HepG2 (cell line): ENCODE results near the gene ZFPM1. TPM values are rescaled to one million over a fixed set of nuclear protein-coding genes. Genes with fewer than 3 reads are reported as not detected.

ENCODE experiments used
- ATAC-seq: fragments of 200-7000 bp; cut with Tn5 transposase; 3 replicates; pipeline ENCODE4 v1.9.1; 2020; ENCODE audit warnings: mild to moderate bottlenecking, moderate library complexity
- BruUV-seq: library from RNA; stranded (reverse); fragments of 400-500 nt; replicated peaks from 2 replicates; lab custom pipeline; 2021; lab: Mats Ljungman, UMichigan
- CTCF ChIA-PET: fragments of 300-600 bp; formaldehyde crosslinking; extraction: SDS; loops from one replicate; lab custom pipeline; 2021; ENCODE audit warnings: low total read pairs, inconsistent platforms, low intra/inter-chr PET ratio; lab: Yijun Ruan, JAX
- POLR2A ChIA-PET: fragments of 350-600 bp; sonication (Branson Sonifier 250); formaldehyde crosslinking; loops from one replicate; lab custom pipeline; 2020; ENCODE audit warnings: antibody characterized with exemption, inconsistent platforms; lab: Yijun Ruan, JAX
- DNase-seq: peaks from one replicate; pipeline ENCODE4 v3.0.0-alpha.2; 2015; ENCODE audit warnings: low spot score
- FAIRE-seq: peaks from 3 replicates; lab custom pipeline; 2011; peaks lifted over from hg19 to GRCh38; lab: Jason Lieb, UNC
- H2AFZ ChIP-seq: one replicate; pipeline ENCODE4 v1.6.1; 2011; ENCODE audit warnings: low read length, inconsistent platforms
- H3K27ac ChIP-seq: fragments of 300-600 bp; 3 replicates; pipeline ENCODE4 v1.8.0; 2011; ENCODE audit warnings: mixed run types, mild to moderate bottlenecking, mixed read lengths, low read length, inconsistent platforms; ENCODE audit not compliant: insufficient read depth; ENCODE audit errors: extremely low read length
- H3K27me3 ChIP-seq, 2 experiments: fragments of 200-600 bp in 1 of 2; 2 replicates in 1 of 2; 3 replicates in 1 of 2; pipeline versions ENCODE4 v1.6.0 to v1.8.0; 2011; ENCODE audit warnings: low read length in 2 of 2, mild to moderate bottlenecking in 2 of 2, moderate library complexity in 2 of 2, inconsistent platforms in 1 of 2; ENCODE audit not compliant: insufficient read depth in 2 of 2, control insufficient read depth in 1 of 2
- H3K36me3 ChIP-seq, 2 experiments: fragments of 200-600 bp in 1 of 2; replicated peaks in 1 of 2; 2 replicates in 1 of 2; 3 replicates in 1 of 2; pipeline versions ENCODE4 v1.5.1 to v1.8.0; 2011; ENCODE audit warnings: low read length in 2 of 2, inconsistent platforms in 1 of 2; ENCODE audit not compliant: insufficient read depth in 2 of 2, control insufficient read depth in 1 of 2
- H3K4me1 ChIP-seq: 2 replicates; pipeline ENCODE4 v1.5.1; 2012; ENCODE audit warnings: low read length, inconsistent platforms; ENCODE audit not compliant: insufficient read depth
- H3K4me2 ChIP-seq: 2 replicates; pipeline ENCODE4 v1.6.0; 2011; ENCODE audit warnings: low read depth, low read length, inconsistent platforms
- H3K4me3 ChIP-seq, 3 experiments: fragments of 200-600 bp in 1 of 3; sonication (generic), shearing (Covaris generic) in 1 of 3; replicated peaks in 1 of 3; 2 replicates each; pipeline ENCODE4 v1.5.1; 2011 to 2016; ENCODE audit warnings: low read length in 3 of 3, inconsistent platforms in 2 of 3, low read depth in 2 of 3, mild to moderate bottlenecking in 2 of 3, control low read depth in 1 of 3, mixed read lengths in 1 of 3; ENCODE audit not compliant: insufficient read depth in 1 of 3
- H3K79me2 ChIP-seq: one replicate; pipeline ENCODE4 v1.6.1; 2011; ENCODE audit warnings: low read length, inconsistent platforms; ENCODE audit not compliant: insufficient read depth
- H3K9ac ChIP-seq: 2 replicates; pipeline ENCODE4 v1.6.0; 2011; ENCODE audit warnings: mild to moderate bottlenecking, low read depth, low read length, inconsistent platforms; ENCODE audit not compliant: insufficient read depth
- H3K9me3 ChIP-seq: 2 replicates; pipeline ENCODE4 v1.5.1; 2012; ENCODE audit warnings: mild to moderate bottlenecking, low read length
- H4K20me1 ChIP-seq: 2 replicates; pipeline ENCODE4 v1.6.0; 2011; ENCODE audit warnings: inconsistent platforms, mild to moderate bottlenecking, low read length, moderate library complexity; ENCODE audit not compliant: insufficient read depth
- ETV5 ChIP-seq: IDR thresholded peaks from 2 replicates; pipeline ENCODE4 v1.6.1; 2018; ENCODE audit warnings: missing biosample characterization, missing genetic modification reagents, inconsistent platforms, borderline replicate concordance
- HNRNPUL1 ChIP-seq: fragments of 200-400 bp; formaldehyde crosslinking; IDR thresholded peaks from 2 replicates; pipeline ENCODE4 v1.6.1; 2017; ENCODE audit warnings: low read depth, mild to moderate bottlenecking, low read length, moderate library complexity
- NFKB2 ChIP-seq: sonication (generic); formaldehyde crosslinking; IDR thresholded peaks from 2 replicates; pipeline ENCODE4 v1.4.0; 2020; ENCODE audit warnings: missing genetic modification reagents, borderline replicate concordance
- PAX8 ChIP-seq: sonication (generic); formaldehyde crosslinking; IDR thresholded peaks from 2 replicates; pipeline ENCODE4 v1.8.0; 2022; ENCODE audit warnings: mild to moderate bottlenecking, missing genetic modification reagents, borderline replicate concordance
- PHF21A ChIP-seq: sonication (generic); formaldehyde crosslinking; IDR thresholded peaks from 2 replicates; pipeline ENCODE4 v1.5.0; 2020; ENCODE audit warnings: mild to moderate bottlenecking, missing genetic modification reagents
- RAD21 ChIP-seq: fragments of 450-650 bp; formaldehyde crosslinking; IDR thresholded peaks from 2 replicates; pipeline ENCODE4 v1.5.0; 2020; ENCODE audit warnings: mild to moderate bottlenecking
- SAFB2 ChIP-seq: sonication (generic); formaldehyde crosslinking; IDR thresholded peaks from 2 replicates; pipeline ENCODE4 v1.5.1; 2020; ENCODE audit warnings: missing genetic modification reagents, low read depth, mild to moderate bottlenecking, borderline replicate concordance
- ZBTB33 ChIP-seq: sonication (generic); formaldehyde crosslinking; IDR thresholded peaks from 2 replicates; pipeline ENCODE4 v1.4.0; 2020; ENCODE audit warnings: missing genetic modification reagents
- ZBTB4 ChIP-seq: sonication (generic); formaldehyde crosslinking; IDR thresholded peaks from 2 replicates; pipeline ENCODE4 v1.4.0; 2020; ENCODE audit warnings: missing genetic modification reagents, mild to moderate bottlenecking, borderline replicate concordance
- ZNF451 ChIP-seq: sonication (generic); formaldehyde crosslinking; IDR thresholded peaks from 2 replicates; pipeline ENCODE4 v1.5.0; 2020; ENCODE audit warnings: mild to moderate bottlenecking, missing genetic modification reagents
- ZNF660 ChIP-seq: sonication (generic); formaldehyde crosslinking; IDR thresholded peaks from 2 replicates; pipeline ENCODE4 v1.5.1; 2020; ENCODE audit warnings: mild to moderate bottlenecking, low read depth, missing genetic modification reagents, borderline replicate concordance
- ZNF776 ChIP-seq: sonication (generic); formaldehyde crosslinking; IDR thresholded peaks from 2 replicates; pipeline ENCODE4 v1.4.0; 2020; ENCODE audit warnings: mild to moderate bottlenecking, missing genetic modification reagents
- ZXDC ChIP-seq: sonication (generic); formaldehyde crosslinking; IDR thresholded peaks from 2 replicates; pipeline ENCODE4 v1.5.0; 2020; ENCODE audit warnings: mild to moderate bottlenecking, missing genetic modification reagents
- WGBS: methylation state at CpG from one replicate; pipeline ENCODE4 v1.1.6; 2017; ENCODE audit warnings: low lambda C conversion rate; 5-methylcytosine and 5-hydroxymethylcytosine counted together
- in situ Hi-C: cut with HindIII; loops from 2 replicates; pipeline ENCODE4 v1.10.0; 2017; ENCODE audit warnings: low pct_unique_long_range_greater_than_20kb; ENCODE audit not compliant: extremely low pct_ligation_motif_present
- intact Hi-C: fragments of 100-400 bp; cut with micrococcal nuclease; formaldehyde crosslinking; loops from one replicate; pipeline ENCODE4 v1.10.0; 2022; ENCODE audit not compliant: unreplicated experiment
- polyA plus RNA-seq, 8 experiments: library from polyadenylated mRNA; depleted of rRNA in 3 of 8; stranded (reverse) in 7 of 8; unstranded in 1 of 8; fragments of >200 nt; fragmentation: Illumina TruSeq in 4 of 8; extraction: Trizol in 4 of 8; gene quantifications; 2 replicates each; pipeline versions ENCODE4 v1.2.1 to v1.2.3, GENCODE V29; 2011 to 2016; ENCODE audit warnings: low read depth in 4 of 8, missing spikeins in 1 of 8, mixed read lengths in 1 of 8; ENCODE audit not compliant: insufficient read depth in 1 of 8
- total RNA-seq, 5 experiments: library from RNA; depleted of rRNA; stranded (reverse); fragments of >200 nt; fragmentation: Illumina TruSeq; extraction: Trizol; gene quantifications; 2 replicates each; pipeline ENCODE4 v1.2.3, GENCODE V29; 2016; ENCODE audit warnings: low read depth in 1 of 5

Gene ZFPM1
- total and polyA plus RNA-seq, 2 of the 13 experiments (the other 11 are each of a cell fraction or from before 2014, with no cell fraction given), result 1.3 to 3.8 TPM

- ATAC-seq (peak; percentile 52), FAIRE-seq (no peak), DNase-seq (no peak)
- Histone ChIP-seq H3K4me1 (peaks cover 36% of the 10 kb centered on the region), H3K79me2 (no peaks in the 10 kb centered on the region), H3K36me3 (peaks cover 15 to 19% of the 10 kb centered on the region in 2 experiments; a peak in 3 of 5 replicates), H3K27me3 (no peaks in the 10 kb centered on the region), H4K20me1 (0 out of 2 replicates have a peak, but pooled peaks cover 3% of the 10 kb centered on the region), H3K4me3 (no peak overlapping the region; a peak in 1 of 6 replicates), H3K27ac (peak overlapping the region; percentile 35), H2AFZ (no peak overlapping the region), H3K4me2 (no peak overlapping the region), H3K9ac (no peak overlapping the region), H3K9me3 (no peaks in the 10 kb centered on the region)
- WGBS, result 80% methylated on average over 32 of the region's 43 CpGs
- CTCF ChIA-PET, result interaction anchor here (0.8 kb wide), 1 partner anchor 11 kb away, joined by 4 read pairs; no protein-coding TSS in a partner anchor
- in situ Hi-C loops (no loop called here), intact Hi-C loops (no loop called here)
- BruUV-seq, result no TSS peak
- POLR2A ChIA-PET, result interaction anchor here (1.4 to 9.7 kb wide), 2 partner anchors 13 to 42 kb away, joined by 5 to 370 read pairs; partner anchors contain the start of gene ZFPM1
- no peak for TF ChIP-seq ETV5 (CRISPR knock-in tag)
- TF ChIP-seq HNRNPUL1, result no peak
- TF ChIP-seq PHF21A (CRISPR knock-in tag), result 0 out of 2 replicates have a peak, but pooled peaks have one; percentile 23
- 0 out of 2 replicates have a peak, but pooled peaks have one; percentile 25 for TF ChIP-seq ZNF451 (CRISPR knock-in tag)
- no peak for TF ChIP-seq PAX8 (CRISPR knock-in tag)
- TF ChIP-seq ZNF776 (CRISPR knock-in tag), result 0 out of 2 replicates have a peak, but pooled peaks have one; percentile 54
- TF ChIP-seq ZNF660, result no peak
- TF ChIP-seq ZBTB4, result peak; percentile 69
- 0 out of 2 replicates have a peak, but pooled peaks have one; percentile 0 for TF ChIP-seq NFKB2 (CRISPR knock-in tag)
- no peak for TF ChIP-seq ZXDC (CRISPR knock-in tag)
- no peak for TF ChIP-seq SAFB2 (CRISPR knock-in tag)
- peak; percentile 56; the same call in 1 of the 2 replicates for TF ChIP-seq ZBTB33 (CRISPR knock-in tag)
- peak; percentile 41; the same call in 1 of the 2 replicates for TF ChIP-seq RAD21 (CRISPR knock-in tag)
These were observed 41.5 kb downstream of the ZFPM1 start for GRCh38 chr16:88494335-88495154.
